ENCODE data around the gene EPB41L4A. TPM values are rescaled to one million over a fixed set of nuclear protein-coding genes. Genes with fewer than 3 reads are reported as not detected.

EPB41L4A gene
- total RNA-seq, 1 donor from 2014 or later: not detected

DNA sequence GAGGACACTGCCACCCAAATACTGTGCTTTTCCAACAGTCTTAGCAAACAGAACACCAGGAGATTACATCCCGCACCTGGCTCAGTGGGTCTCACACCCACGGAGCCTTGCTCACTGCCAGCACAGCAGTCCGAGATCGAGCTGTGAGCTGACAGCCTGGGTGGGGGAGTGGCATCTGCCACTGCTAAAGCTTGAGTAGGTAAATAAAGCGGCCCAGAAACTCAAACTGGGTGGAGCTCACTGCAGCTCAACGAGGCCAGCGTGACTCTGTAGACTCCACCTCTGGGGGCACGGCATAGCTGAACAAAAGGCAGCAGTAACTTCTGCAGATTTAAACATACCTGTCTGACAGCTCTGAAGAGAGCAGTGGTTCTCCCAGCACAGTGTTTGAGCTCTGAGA is 28.8 kb downstream of the EPB41L4A start:
- no peaks in the 10 kb centered on the region for H3K27me3 Mint-ChIP-seq (ENCODE audit: insufficient read depth)
- H3K9me3 Mint-ChIP-seq: no peaks in the 10 kb centered on the region
- H3K27ac Mint-ChIP-seq: no peak overlapping the region
- no peaks in the 10 kb centered on the region for H3K4me1 Mint-ChIP-seq (ENCODE audit: low read depth)
- H3K36me3 Mint-ChIP-seq (ENCODE audit: low read depth): no peaks in the 10 kb centered on the region
- intact Hi-C loops (cut with micrococcal nuclease): no loop called here
- no peak for DNase-seq (ENCODE audit: low spot score)
- no peak overlapping the region for H3K4me3 Mint-ChIP-seq

DNA sequence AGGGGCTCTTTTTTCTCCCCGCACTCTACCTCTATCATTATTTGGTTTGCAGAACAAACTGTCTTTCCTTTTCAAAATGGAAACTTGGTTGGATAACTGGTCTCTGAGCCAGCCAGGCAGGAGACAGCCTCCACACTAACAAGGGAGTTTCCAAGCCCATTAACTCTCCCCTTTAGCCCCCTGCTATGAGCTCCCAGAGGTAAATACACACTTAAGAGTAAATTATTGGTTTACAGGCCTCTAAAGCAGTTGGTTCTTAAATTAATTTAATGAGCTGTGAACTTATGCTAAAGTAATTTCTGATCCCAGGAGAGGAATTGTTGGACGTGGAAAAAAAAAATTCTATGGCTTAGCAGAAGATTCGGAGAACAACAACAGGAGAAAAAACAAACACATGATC is 30.3 kb downstream of the EPB41L4A start:
- Mint-ChIP-seq H3K9me3 (no peaks in the 10 kb centered on the region), H3K4me1 (ENCODE audit: low read depth) (no peaks in the 10 kb centered on the region), H3K27ac (no peak overlapping the region), H3K4me3 (no peak overlapping the region), H3K27me3 (ENCODE audit: insufficient read depth) (no peaks in the 10 kb centered on the region), H3K36me3 (ENCODE audit: low read depth) (no peaks in the 10 kb centered on the region)
- intact Hi-C loops (cut with micrococcal nuclease): no loop called here
- no peak for DNase-seq (ENCODE audit: low spot score)

GRCh38 chr5:112388074-112388473 is 31.0 kb downstream of the EPB41L4A start:
- Mint-ChIP-seq H3K27me3 (ENCODE audit: insufficient read depth) (no peaks in the 10 kb centered on the region), H3K27ac (no peak overlapping the region), H3K4me3 (no peak overlapping the region), H3K4me1 (ENCODE audit: low read depth) (no peaks in the 10 kb centered on the region), H3K36me3 (ENCODE audit: low read depth) (no peaks in the 10 kb centered on the region), H3K9me3 (no peaks in the 10 kb centered on the region)
- intact Hi-C loops (cut with micrococcal nuclease): no loop called here
- DNase-seq (ENCODE audit: low spot score): no peak

DNA sequence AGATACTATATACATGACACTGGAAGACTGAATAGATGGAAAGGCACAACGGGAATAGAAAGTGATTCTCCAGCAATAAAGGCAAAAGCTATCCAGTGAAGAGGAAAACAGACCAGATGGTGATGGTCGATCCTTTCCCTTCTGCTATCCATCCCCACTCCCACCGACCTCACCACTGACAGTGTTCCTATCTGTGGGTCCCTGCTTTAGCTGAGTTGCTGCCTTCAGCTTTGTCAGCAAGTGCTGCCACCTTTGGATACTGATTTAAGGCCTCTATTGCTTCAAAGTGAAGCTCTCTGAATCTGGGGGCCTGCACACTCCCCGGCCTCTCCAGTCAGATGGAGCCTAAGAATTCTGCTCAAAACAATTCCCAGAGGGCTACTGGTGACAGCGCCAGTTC is 32.3 kb downstream of the EPB41L4A start:
- no peaks in the 10 kb centered on the region for H3K9me3 Mint-ChIP-seq
- no peak overlapping the region for H3K4me3 Mint-ChIP-seq
- no peak for DNase-seq (ENCODE audit: low spot score)
- no peaks in the 10 kb centered on the region for H3K27me3 Mint-ChIP-seq (ENCODE audit: insufficient read depth)
- H3K4me1 Mint-ChIP-seq (ENCODE audit: low read depth): no peaks in the 10 kb centered on the region
- H3K36me3 Mint-ChIP-seq (ENCODE audit: low read depth): no peaks in the 10 kb centered on the region
- H3K27ac Mint-ChIP-seq: no peak overlapping the region
- intact Hi-C loops (cut with micrococcal nuclease): no loop called here

- DNase-seq (ENCODE audit: low spot score): no peak
- Mint-ChIP-seq H3K4me3 (no peak overlapping the region), H3K27ac (no peak overlapping the region), H3K36me3 (ENCODE audit: low read depth) (no peaks in the 10 kb centered on the region), H3K9me3 (no peaks in the 10 kb centered on the region), H3K4me1 (ENCODE audit: low read depth) (no peaks in the 10 kb centered on the region), H3K27me3 (ENCODE audit: insufficient read depth) (no peaks in the 10 kb centered on the region)
- intact Hi-C loops (cut with micrococcal nuclease): no loop called here
Measured at GRCh38 chr5:112385969-112386368, 33.1 kb downstream of the EPB41L4A start.

GRCh38 chr5:112385566-112385965 is 33.5 kb downstream of the EPB41L4A start:
- H3K4me1 Mint-ChIP-seq (ENCODE audit: low read depth): no peaks in the 10 kb centered on the region
- no peaks in the 10 kb centered on the region for H3K27me3 Mint-ChIP-seq (ENCODE audit: insufficient read depth)
- intact Hi-C loops (cut with micrococcal nuclease): no loop called here
- H3K9me3 Mint-ChIP-seq: no peaks in the 10 kb centered on the region
- no peak for DNase-seq (ENCODE audit: low spot score)
- H3K27ac Mint-ChIP-seq: no peak overlapping the region
- H3K36me3 Mint-ChIP-seq (ENCODE audit: low read depth): no peaks in the 10 kb centered on the region
- no peak overlapping the region for H3K4me3 Mint-ChIP-seq

- no peak for DNase-seq (ENCODE audit: low spot score)
- Mint-ChIP-seq H3K4me1 (ENCODE audit: low read depth) (no peaks in the 10 kb centered on the region), H3K27me3 (ENCODE audit: insufficient read depth) (no peaks in the 10 kb centered on the region), H3K9me3 (no peaks in the 10 kb centered on the region), H3K4me3 (no peak overlapping the region), H3K27ac (no peak overlapping the region), H3K36me3 (ENCODE audit: low read depth) (no peaks in the 10 kb centered on the region)
- intact Hi-C loops (cut with micrococcal nuclease): no loop called here
Measured at GRCh38 chr5:112384523-112384922, 34.6 kb downstream of the EPB41L4A start.

GRCh38 chr5:112382886-112383285 is 36.2 kb downstream of the EPB41L4A start:
- no peak for DNase-seq (ENCODE audit: low spot score)
- Mint-ChIP-seq H3K27me3 (ENCODE audit: insufficient read depth) (peaks cover 1% of the 10 kb centered on the region), H3K4me1 (ENCODE audit: low read depth) (no peaks in the 10 kb centered on the region), H3K4me3 (no peak overlapping the region), H3K36me3 (ENCODE audit: low read depth) (no peaks in the 10 kb centered on the region), H3K27ac (no peak overlapping the region), H3K9me3 (no peaks in the 10 kb centered on the region)
- intact Hi-C loops (cut with micrococcal nuclease): no loop called here

DNA sequence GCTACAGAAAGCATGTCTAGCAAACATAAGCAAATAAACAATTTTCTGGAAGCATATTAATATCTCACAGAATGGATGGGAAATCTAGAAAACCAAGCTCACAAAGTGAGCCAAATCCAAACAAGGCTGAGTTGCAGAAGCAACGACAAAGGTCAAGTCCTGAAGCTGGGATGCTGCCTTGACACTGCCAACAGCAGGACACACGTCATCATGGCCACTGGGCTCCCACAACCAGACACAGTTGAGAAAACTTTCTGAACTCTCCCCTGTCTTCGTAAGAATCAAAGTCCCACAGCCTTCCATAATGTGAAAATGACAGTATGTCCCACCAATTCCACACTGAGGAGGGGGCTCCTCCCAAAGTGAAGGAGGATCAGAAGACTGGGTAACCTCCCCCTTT is 37.6 kb downstream of the EPB41L4A start:
- Mint-ChIP-seq H3K9me3 (no peaks in the 10 kb centered on the region), H3K27ac (no peak overlapping the region), H3K27me3 (ENCODE audit: insufficient read depth) (peaks cover 1% of the 10 kb centered on the region), H3K4me1 (ENCODE audit: low read depth) (no peaks in the 10 kb centered on the region), H3K36me3 (ENCODE audit: low read depth) (no peaks in the 10 kb centered on the region), H3K4me3 (no peak overlapping the region)
- DNase-seq (ENCODE audit: low spot score): no peak
- intact Hi-C loops (cut with micrococcal nuclease): no loop called here

DNA sequence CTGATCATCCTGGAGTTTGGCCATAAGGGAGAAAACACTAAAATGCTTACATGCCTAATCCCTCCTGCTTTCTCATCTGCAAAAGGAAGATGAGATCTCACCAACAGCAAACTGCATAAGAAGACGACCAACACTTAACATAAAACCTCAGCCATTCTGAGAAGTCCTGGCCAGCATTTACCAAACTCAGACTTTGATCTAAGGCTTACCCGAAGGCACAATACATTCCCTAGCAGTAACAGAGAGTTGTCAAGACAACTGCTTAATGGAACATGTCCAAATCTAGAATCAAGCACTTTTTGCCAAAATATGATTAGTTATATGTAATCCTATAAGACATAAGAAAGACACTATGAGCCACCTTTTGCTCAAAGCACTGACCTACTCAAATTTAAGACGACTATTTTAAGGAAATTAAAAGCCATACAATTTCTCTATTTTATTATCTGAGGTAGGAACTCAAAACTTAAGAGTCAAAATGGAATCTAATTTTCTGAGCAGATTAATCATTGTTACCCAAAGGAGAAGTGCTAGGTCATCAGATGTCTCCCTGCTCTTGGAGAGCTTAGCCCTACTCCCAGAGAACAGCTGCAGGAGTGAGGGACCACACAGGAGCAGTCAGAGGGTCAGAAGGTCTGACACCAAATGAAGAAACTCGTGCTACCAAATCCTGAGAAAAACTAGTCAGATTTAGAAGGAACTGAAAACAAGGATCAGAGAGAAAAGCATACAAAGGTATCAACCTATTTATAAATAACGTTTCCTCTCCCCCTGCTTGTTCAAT is 39.3 kb downstream of the EPB41L4A start:
- Mint-ChIP-seq H3K27ac (no peak overlapping the region), H3K27me3 (ENCODE audit: insufficient read depth) (peaks cover 1% of the 10 kb centered on the region), H3K9me3 (no peaks in the 10 kb centered on the region), H3K4me1 (ENCODE audit: low read depth) (no peaks in the 10 kb centered on the region), H3K36me3 (ENCODE audit: low read depth) (no peaks in the 10 kb centered on the region), H3K4me3 (no peak overlapping the region)
- DNase-seq (ENCODE audit: low spot score): no peak
- intact Hi-C loops (cut with micrococcal nuclease): no loop called here

DNA sequence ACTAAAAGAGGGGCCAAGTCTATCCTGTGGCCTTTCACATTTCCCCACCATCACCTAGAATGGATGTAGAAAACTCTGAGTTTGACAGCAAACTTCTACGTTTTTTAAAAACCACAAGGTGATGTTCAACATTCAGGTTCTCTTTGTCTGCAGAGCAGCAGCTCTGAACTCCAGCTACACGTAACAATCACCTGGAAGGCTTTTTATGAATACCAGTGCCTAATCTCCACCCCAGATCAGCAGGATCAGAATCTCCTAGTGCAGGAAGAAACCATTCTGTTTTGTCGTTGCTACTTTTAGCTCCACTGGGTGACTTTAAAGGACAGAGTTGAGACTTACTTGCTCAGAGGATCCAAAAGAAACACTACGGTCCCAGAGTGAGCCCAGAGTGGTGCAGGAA is 44.3 kb downstream of the EPB41L4A start:
- intact Hi-C loops (cut with micrococcal nuclease): no loop called here
- H3K27me3 Mint-ChIP-seq (ENCODE audit: insufficient read depth): peaks cover 3% of the 10 kb centered on the region
- H3K36me3 Mint-ChIP-seq (ENCODE audit: low read depth): no peaks in the 10 kb centered on the region

GRCh38 chr5:112374356-112374755 is 44.7 kb downstream of the EPB41L4A start:
- Mint-ChIP-seq H3K4me1 (ENCODE audit: low read depth) (no peaks in the 10 kb centered on the region), H3K27ac (no peak overlapping the region), H3K4me3 (no peak overlapping the region), H3K36me3 (ENCODE audit: low read depth) (no peaks in the 10 kb centered on the region), H3K9me3 (no peaks in the 10 kb centered on the region), H3K27me3 (ENCODE audit: insufficient read depth) (peaks cover 3% of the 10 kb centered on the region)
- DNase-seq (ENCODE audit: low spot score): no peak
- intact Hi-C loops (cut with micrococcal nuclease): no loop called here

More for the DNA sequence above, 44.3 kb downstream of the EPB41L4A start:
- Mint-ChIP-seq H3K27ac (no peak overlapping the region), H3K9me3 (no peaks in the 10 kb centered on the region), H3K4me3 (no peak overlapping the region), H3K4me1 (ENCODE audit: low read depth) (no peaks in the 10 kb centered on the region)
- no peak for DNase-seq (ENCODE audit: low spot score)

DNA sequence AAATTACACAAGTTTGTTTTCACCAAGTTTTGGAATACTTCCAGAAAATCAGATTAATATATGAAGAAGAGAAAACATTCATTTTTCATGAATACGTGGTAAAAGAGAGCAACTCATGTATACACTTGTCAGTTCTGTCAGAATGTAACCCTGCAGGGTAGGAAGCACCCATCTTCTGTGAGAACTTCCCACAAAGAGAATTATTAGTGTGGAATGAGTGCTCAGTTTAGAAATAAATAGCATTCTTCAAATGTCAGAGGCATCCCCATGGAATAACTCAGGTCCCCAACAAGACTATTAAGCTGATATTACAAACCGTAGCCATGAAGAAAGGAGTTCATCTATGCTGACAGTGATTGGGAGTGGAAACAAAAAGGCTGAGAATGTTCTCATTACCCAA is 45.2 kb downstream of the EPB41L4A start:
- no peaks in the 10 kb centered on the region for H3K9me3 Mint-ChIP-seq
- H3K4me1 Mint-ChIP-seq (ENCODE audit: low read depth): no peaks in the 10 kb centered on the region
- no peak overlapping the region for H3K27ac Mint-ChIP-seq
- no peak overlapping the region for H3K4me3 Mint-ChIP-seq
- intact Hi-C loops (cut with micrococcal nuclease): no loop called here
- DNase-seq (ENCODE audit: low spot score): no peak
- H3K27me3 Mint-ChIP-seq (ENCODE audit: insufficient read depth): peaks cover 3% of the 10 kb centered on the region
- no peaks in the 10 kb centered on the region for H3K36me3 Mint-ChIP-seq (ENCODE audit: low read depth)

DNA sequence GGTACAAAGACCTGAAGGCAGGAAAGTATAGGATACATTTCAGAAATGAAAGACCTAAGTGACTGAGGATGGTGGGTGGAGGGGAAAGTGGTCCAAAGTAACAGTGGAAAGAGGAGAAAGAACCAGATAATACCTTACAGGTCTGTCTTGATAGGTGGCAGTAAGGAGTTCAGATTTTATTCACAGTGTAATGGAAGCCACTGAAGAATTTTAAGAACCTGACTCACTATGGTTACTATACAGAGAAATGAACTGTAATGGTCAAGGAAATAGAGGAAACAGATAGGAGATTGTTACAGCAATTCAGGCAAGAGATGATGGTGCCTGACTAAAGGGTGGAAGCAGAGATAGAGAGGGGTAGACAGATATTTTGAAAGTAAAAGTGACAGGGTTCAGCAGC is 46.5 kb downstream of the EPB41L4A start:
- peaks cover 2% of the 10 kb centered on the region for H3K27me3 Mint-ChIP-seq (ENCODE audit: insufficient read depth)

More for the DNA sequence above, 46.5 kb downstream of the EPB41L4A start:
- Mint-ChIP-seq H3K36me3 (ENCODE audit: low read depth) (no peaks in the 10 kb centered on the region), H3K9me3 (no peaks in the 10 kb centered on the region), H3K4me3 (no peak overlapping the region), H3K4me1 (ENCODE audit: low read depth) (no peaks in the 10 kb centered on the region), H3K27ac (no peak overlapping the region)
- intact Hi-C loops (cut with micrococcal nuclease): no loop called here
- no peak for DNase-seq (ENCODE audit: low spot score)
